Activated T-cell treated with anti-CD3 and anti-CD28 coated beads for 1 hour (primary cell): ENCODE data around the gene FAM98A.

Source experiments
- DNase-seq: peaks from one replicate; pipeline ENCODE4 v3.0.0-alpha.2; 2020; ENCODE audit warnings: low read depth

Gene FAM98A

GRCh38 chr2:33599175-33599942, at the start of gene FAM98A:
TSS of gene FAM98A (minus strand) at chr2:33599299. CDS start at chr2:33599221, 78 bp downstream.
- peak; percentile 99 for DNase-seq

GRCh38 chr2:33645861-33646260, 46.8 kb upstream of the FAM98A start:
- DNase-seq = no peak

GRCh38 chr2:33644215-33644614, 45.1 kb upstream of the FAM98A start:
- DNase-seq = no peak

- DNase-seq = no peak
These were observed 36.9 kb upstream of the FAM98A start for GRCh38 chr2:33636001-33636400.

GRCh38 chr2:33634261-33634910, 35.3 kb upstream of the FAM98A start:
- DNase-seq = no peak

GRCh38 chr2:33633315-33633714, 34.2 kb upstream of the FAM98A start:
- no peak for DNase-seq

GRCh38 chr2:33632831-33633230, 33.7 kb upstream of the FAM98A start:
- no peak for DNase-seq

- DNase-seq = no peak
These were observed 29.1 kb upstream of the FAM98A start for GRCh38 chr2:33628031-33628827.

- DNase-seq = no peak
These were observed 19.9 kb upstream of the FAM98A start for GRCh38 chr2:33619028-33619427.

GRCh38 chr2:33617989-33618388, 18.9 kb upstream of the FAM98A start:
- no peak for DNase-seq

- DNase-seq = no peak
These were observed 18.3 kb upstream of the FAM98A start for GRCh38 chr2:33617401-33617800.

GRCh38 chr2:33616873-33617272, 17.8 kb upstream of the FAM98A start:
- DNase-seq = no peak

GRCh38 chr2:33614190-33614589, 15.1 kb upstream of the FAM98A start:
- no peak for DNase-seq

GRCh38 chr2:33607905-33608304, 8.8 kb upstream of the FAM98A start:
- DNase-seq = no peak

GRCh38 chr2:33607251-33607721, 8.2 kb upstream of the FAM98A start:
- no peak for DNase-seq

- no peak for DNase-seq
These were observed 7.5 kb upstream of the FAM98A start for GRCh38 chr2:33606622-33607021.

- DNase-seq = no peak
These were observed 7.0 kb upstream of the FAM98A start for GRCh38 chr2:33606100-33606499.

- no peak for DNase-seq
These were observed 6.0 kb upstream of the FAM98A start for GRCh38 chr2:33605056-33605455.

- DNase-seq = no peak
These were observed 4.3 kb upstream of the FAM98A start for GRCh38 chr2:33603416-33603815.

- DNase-seq = no peak
These were observed 3.2 kb upstream of the FAM98A start for GRCh38 chr2:33602201-33602830.

- no peak for DNase-seq
These were observed 769 bp upstream of the FAM98A start for GRCh38 chr2:33599943-33600192.

- DNase-seq = peak; percentile 12
These were observed 431 bp downstream of the FAM98A start for GRCh38 chr2:33598561-33599174.
